Suppressor macrophage treated with lipopolysaccharide for 4 hours (primary cell): ENCODE results near the gene ADAMTS17.

Experiments used
- DNase-seq: peaks from one replicate; pipeline ENCODE4 v3.0.0-alpha.2; 2020

Gene ADAMTS17

DNA sequence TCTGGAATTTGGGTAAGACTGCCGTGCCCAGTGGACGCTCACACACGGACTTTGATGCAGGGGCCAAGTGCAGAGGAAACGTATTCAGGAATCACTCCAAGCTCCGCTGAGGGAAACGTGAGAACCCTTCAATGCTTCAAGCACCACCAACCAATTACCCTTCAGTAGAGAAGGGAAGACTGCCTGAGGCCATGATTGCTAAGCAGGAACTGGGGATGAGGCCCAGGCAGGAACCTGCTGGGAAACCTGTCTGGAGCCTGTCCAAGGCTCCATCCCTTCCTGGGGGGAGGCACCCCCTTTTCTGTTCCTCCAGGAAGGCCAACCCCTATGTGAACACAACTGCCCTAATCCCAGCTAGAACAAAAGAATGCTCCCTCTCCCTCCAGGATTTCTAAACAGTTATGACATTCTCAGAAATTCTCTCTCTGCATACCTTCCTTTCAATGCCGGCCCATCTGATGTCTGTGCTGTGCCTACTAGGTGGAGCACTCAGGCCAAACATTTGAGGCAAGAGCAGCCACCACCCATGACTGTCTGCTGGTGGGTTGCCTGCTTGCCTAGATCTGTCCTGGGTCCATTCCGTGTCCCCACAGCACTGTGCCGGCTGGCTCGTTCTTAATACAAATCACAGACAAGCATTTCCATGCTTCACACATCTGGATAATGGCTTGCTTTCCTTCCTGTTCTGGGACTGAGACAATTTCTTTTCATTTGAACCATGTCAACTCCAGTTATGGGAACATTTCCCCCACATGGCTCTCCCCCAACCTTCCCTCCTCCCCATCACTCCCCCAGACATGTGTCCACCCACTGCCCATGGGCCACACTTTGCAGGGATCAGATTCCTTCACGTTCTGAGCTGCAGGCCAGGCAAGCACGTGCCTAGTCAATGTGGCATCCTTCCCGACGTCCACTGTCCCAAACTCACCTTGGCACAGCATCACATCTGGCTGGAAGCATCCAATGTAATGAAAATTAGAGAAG is 149.4 kb downstream of the ADAMTS17 start:
- no peak for DNase-seq

- DNase-seq: no peak
Observed at GRCh38 chr15:100191161-100191560, 150.6 kb downstream of the ADAMTS17 start.

DNA sequence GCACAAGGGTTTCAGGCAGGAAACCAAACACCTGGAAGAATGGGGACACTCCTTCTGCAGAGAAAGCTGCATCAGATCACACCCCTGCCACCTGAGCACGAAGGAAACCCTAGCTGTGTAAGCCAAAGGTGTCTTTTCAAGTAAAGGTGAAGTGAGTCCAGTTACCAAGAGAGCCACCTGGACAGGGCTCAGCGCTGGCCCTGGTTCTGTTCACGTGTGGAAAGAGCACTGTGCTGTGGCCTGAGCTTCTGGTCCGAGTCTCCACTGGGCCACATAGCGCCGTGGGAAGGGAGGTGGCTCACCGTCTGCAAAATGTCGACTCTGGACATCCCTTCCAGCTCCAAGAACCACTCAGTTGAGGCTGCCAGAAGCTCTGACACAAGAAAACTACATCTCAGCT is 151.1 kb downstream of the ADAMTS17 start:
- no peak for DNase-seq

- no peak for DNase-seq
Observed at GRCh38 chr15:100189849-100190248, 151.9 kb downstream of the ADAMTS17 start.

DNA sequence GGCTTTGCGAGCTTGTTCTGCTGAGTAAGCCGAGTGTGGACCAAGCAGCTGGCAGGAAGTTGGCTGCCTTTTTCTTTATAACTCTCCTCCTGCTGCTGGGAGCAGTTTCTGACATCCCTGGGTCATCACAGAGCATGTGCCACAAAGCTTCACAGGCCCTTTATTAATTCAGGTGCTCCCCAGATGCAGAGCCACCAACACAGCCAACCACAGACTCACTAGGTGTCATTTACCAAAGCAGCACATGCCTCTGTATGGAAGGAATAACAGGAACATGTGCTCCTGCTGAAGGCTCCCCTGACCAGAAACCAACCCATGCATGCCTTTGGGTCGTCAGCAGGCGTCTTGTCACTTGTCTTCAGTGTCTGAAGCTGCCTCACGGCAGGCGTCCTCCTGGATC is 152.5 kb downstream of the ADAMTS17 start:
- no peak for DNase-seq

- no peak for DNase-seq
Observed at GRCh38 chr15:100187677-100188076, 154.1 kb downstream of the ADAMTS17 start.

GRCh38 chr15:100186960-100187359 is 154.8 kb downstream of the ADAMTS17 start:
- DNase-seq: no peak

- no peak for DNase-seq
Observed at GRCh38 chr15:100186366-100186765, 155.4 kb downstream of the ADAMTS17 start.

GRCh38 chr15:100183921-100184495 is 157.8 kb downstream of the ADAMTS17 start:
- no peak for DNase-seq

GRCh38 chr15:100180921-100181320 is 160.9 kb downstream of the ADAMTS17 start:
- no peak for DNase-seq

GRCh38 chr15:100175406-100176114 is 166.2 kb downstream of the ADAMTS17 start:
- no peak for DNase-seq

GRCh38 chr15:100174904-100175275 is 166.9 kb downstream of the ADAMTS17 start:
- no peak for DNase-seq

DNA sequence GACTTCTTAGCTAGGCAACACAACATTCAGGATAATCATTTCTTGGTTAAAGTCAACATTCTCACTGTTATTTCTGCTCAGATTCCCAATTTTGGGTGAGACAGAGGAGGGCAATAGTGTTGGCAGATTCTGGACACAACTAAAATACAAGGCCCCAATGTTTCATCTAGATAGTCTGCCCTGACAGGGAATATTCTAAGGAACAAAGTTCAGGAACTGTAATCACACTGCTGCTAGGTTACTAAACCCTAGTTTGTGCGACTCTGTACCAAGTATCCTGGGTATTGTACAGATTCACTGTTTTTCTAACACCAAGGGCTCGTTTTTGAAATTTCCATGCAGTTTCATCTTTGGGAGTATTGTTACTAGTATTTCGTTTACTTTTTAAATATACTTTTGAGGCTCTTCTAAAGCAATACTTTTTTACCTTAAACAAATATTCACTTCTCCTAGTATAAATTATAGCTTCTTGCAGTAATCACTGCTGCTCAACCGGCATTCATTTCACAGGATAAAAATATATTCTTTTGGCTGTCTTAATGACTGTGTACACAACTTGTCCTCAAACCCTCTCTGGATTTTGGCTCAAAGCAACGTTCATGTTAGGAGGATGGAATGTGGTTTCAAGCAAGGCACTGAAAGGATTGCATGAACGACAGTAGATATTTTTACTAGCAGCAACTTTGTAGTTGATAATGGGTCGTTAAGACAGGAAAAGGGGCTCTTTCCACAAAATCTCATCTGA is 167.4 kb downstream of the ADAMTS17 start:
- DNase-seq: no peak

- no peak for DNase-seq
Observed at GRCh38 chr15:100172356-100173024, 169.3 kb downstream of the ADAMTS17 start.

- DNase-seq: no peak
Observed at GRCh38 chr15:100171411-100171810, 170.4 kb downstream of the ADAMTS17 start.

DNA sequence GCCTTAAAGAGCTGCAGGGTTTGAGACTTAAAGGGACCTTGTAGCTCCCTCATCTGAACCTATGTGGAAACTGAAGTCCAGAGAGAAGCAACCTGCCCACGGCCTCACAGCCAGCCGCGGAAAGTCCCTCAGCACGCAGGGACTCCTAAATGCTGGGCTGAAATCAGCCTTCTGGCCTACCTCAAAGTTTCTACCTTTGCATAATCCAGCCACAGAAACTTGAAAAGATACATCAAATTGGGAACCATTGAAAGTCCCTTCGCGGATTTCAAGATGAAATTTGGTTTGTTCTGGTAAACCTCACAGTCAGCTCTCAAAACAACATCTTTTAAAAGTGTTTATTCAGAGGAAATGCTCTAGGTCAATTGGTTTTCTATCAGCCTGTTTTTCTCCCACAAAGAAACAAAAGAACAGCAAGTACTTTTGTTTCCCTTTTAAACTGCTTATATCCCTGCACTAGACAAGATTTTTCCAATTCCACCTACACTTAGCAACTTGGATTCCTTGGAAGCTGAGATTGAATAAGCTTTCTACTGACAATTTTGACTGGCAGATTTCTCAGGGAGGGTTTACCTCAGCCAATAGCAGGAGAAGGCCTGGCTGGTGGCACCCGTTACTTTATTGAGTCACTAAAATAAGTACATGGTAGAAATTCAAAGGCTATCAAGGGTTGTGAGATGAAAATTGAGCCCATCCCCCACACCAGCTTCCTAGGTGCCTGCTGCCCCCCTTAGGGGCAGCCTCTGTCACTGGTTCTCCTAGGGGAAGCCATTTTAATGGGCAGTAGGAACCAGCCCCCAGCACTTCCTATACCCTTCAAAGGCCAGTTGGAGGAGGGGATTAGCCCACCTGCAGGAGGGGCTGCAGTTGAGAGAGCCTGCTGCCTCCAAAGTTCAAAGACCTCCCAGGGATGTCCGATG is 171.2 kb downstream of the ADAMTS17 start:
- DNase-seq: no peak

GRCh38 chr15:100169615-100170290 is 172.0 kb downstream of the ADAMTS17 start:
- DNase-seq: no peak

GRCh38 chr15:100168787-100169186 is 173.0 kb downstream of the ADAMTS17 start:
- DNase-seq: no peak

GRCh38 chr15:100167884-100168375 is 173.8 kb downstream of the ADAMTS17 start:
- DNase-seq: no peak

DNA sequence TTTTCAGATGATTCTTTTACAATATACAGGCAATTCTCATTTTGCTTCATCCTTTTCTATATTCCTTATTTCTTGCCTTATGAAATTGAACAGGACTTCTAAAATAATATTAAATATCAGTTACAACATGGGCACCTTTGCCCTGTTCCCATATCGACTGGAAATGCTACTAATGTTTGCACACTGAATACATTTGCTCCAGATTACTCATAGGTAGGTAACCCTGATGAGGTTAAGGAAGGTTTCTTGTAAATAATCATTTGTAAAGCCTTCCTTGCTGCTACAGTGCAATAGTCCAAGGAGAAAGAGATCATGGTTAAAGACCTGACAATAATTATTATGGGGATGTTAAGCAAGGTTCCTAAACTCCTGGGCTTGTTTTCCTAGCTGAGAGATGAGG is 175.5 kb downstream of the ADAMTS17 start:
- DNase-seq: no peak
